K562 (cell line): ENCODE measurements around the gene GRAMD4. TPM values are rescaled to one million over a fixed set of nuclear protein-coding genes. Genes with fewer than 3 reads are reported as not detected.

Experiments
- ATAC-seq: fragments of 200-7000 bp; cut with Tn5 transposase; 3 replicates; pipeline ENCODE4 v1.9.1; 2020; ENCODE audit warnings: moderate library complexity
- BruUV-seq: library from RNA; stranded (reverse); fragments of 400-500 nt; replicated peaks from 2 replicates; lab custom pipeline; 2021; lab: Mats Ljungman, UMichigan
- CTCF ChIA-PET: fragments of 300-600 bp; formaldehyde crosslinking; extraction: SDS; loops from one replicate; lab custom pipeline; 2021; ENCODE audit warnings: low intra/inter-chr PET ratio; lab: Yijun Ruan, JAX
- POLR2A ChIA-PET: fragments of 300-600, 350-650 bp; sonication (Branson Sonifier 250); formaldehyde crosslinking; extraction: SDS; loops from one replicate; lab custom pipeline; 2021; ENCODE audit warnings: antibody characterized with exemption, inconsistent platforms; lab: Yijun Ruan, JAX
- DNase-seq, 4 experiments: peaks; one replicate each; pipeline versions ENCODE4 v3.0.0 to v3.0.0-alpha.2; 2011 to 2018; ENCODE audit warnings: low spot score in 3 of 4, mixed read lengths in 3 of 4; ENCODE audit errors: extremely low read depth in 1 of 4
- FAIRE-seq: peaks from 2 replicates; lab custom pipeline; 2011; peaks lifted over from hg19 to GRCh38; lab: Jason Lieb, UNC
- H2AFZ ChIP-seq: 2 replicates; pipeline ENCODE4 v1.6.0; 2011; ENCODE audit warnings: low read depth, low read length, control low read depth, inconsistent platforms
- H3K27ac ChIP-seq: fragments of 200-600 bp; 3 replicates; pipeline ENCODE4 v1.8.0; 2011; ENCODE audit warnings: low read depth, mild to moderate bottlenecking, control low read depth, inconsistent platforms, low read length, moderate library complexity, mixed read lengths; ENCODE audit errors: extremely low read depth
- H3K27me3 ChIP-seq, 2 experiments: fragments of 300-600 bp in 1 of 2; 2 replicates in 1 of 2; 3 replicates in 1 of 2; pipeline versions ENCODE4 v1.6.0 to v1.8.0; 2011; ENCODE audit warnings: inconsistent platforms in 2 of 2, low read length in 2 of 2, mild to moderate bottlenecking in 1 of 2, mixed read lengths in 1 of 2, moderate library complexity in 1 of 2; ENCODE audit not compliant: control insufficient read depth in 2 of 2, insufficient read depth in 2 of 2
- H3K36me3 ChIP-seq: fragments of 300-600 bp; 3 replicates; pipeline ENCODE4 v1.8.0; 2011; ENCODE audit warnings: mild to moderate bottlenecking, low read length, inconsistent platforms; ENCODE audit not compliant: control insufficient read depth, insufficient read depth
- H3K4me1 ChIP-seq, 2 experiments: fragments of 200-600 bp in 1 of 2; replicated peaks in 1 of 2; 2 replicates in 1 of 2; 3 replicates in 1 of 2; pipeline versions ENCODE4 v1.5.1 to v1.8.0; 2011; ENCODE audit warnings: inconsistent platforms in 2 of 2, low read length in 2 of 2, mild to moderate bottlenecking in 1 of 2, mixed read lengths in 1 of 2, moderate library complexity in 1 of 2; ENCODE audit not compliant: control insufficient read depth in 2 of 2, insufficient read depth in 2 of 2
- H3K4me2 ChIP-seq: 2 replicates; pipeline ENCODE4 v1.6.1; 2011; ENCODE audit warnings: low read length, control low read depth, inconsistent platforms, mixed read lengths; ENCODE audit not compliant: insufficient read depth
- H3K4me3 ChIP-seq: fragments of 200-600 bp; sonication (generic), shearing (Covaris generic); 2 replicates; pipeline ENCODE4 v1.5.1; 2016; ENCODE audit warnings: control low read depth, inconsistent platforms
- H3K79me2 ChIP-seq: fragments of 200-600 bp; 3 replicates; pipeline ENCODE4 v1.8.0; 2011; ENCODE audit warnings: low read length, inconsistent platforms; ENCODE audit not compliant: control insufficient read depth, insufficient read depth
- H3K9ac ChIP-seq, 2 experiments: 2 replicates each; pipeline versions ENCODE4 v1.6.0 to v1.6.1; 2011; ENCODE audit warnings: low read depth in 2 of 2, low read length in 2 of 2, control low read depth in 1 of 2, inconsistent platforms in 1 of 2, mild to moderate bottlenecking in 1 of 2, mixed read lengths in 1 of 2; ENCODE audit not compliant: insufficient read depth in 1 of 2
- H3K9me1 ChIP-seq: one replicate; pipeline ENCODE4 v1.6.0; 2011; ENCODE audit warnings: inconsistent platforms, mild to moderate bottlenecking, low read length, moderate library complexity; ENCODE audit not compliant: control insufficient read depth, insufficient read depth
- H3K9me3 ChIP-seq: replicated peaks from 2 replicates; pipeline ENCODE4 v1.5.1; 2011; ENCODE audit warnings: low read depth, low read length, inconsistent platforms; ENCODE audit not compliant: control insufficient read depth, insufficient read depth
- H4K20me1 ChIP-seq: replicated peaks from 2 replicates; pipeline ENCODE4 v1.6.1; 2011; ENCODE audit warnings: low read length, inconsistent platforms, mixed read lengths; ENCODE audit not compliant: control insufficient read depth, insufficient read depth
- LARP7 ChIP-seq: fragments of 450-650 bp; IDR thresholded peaks from 2 replicates; pipeline ENCODE4 v1.6.1; 2016
- XRCC4 ChIP-seq: IDR thresholded peaks from one replicate; pipeline ENCODE4 v1.6.1; 2011; ENCODE audit not compliant: insufficient read depth, insufficient read length; ENCODE audit errors: extremely low read depth
- WGBS: fragments of 100-300 bp; shearing (Covaris generic); methylation state at CpG from one replicate; pipeline ENCODE4 v1.1.6; 2016; ENCODE audit warnings: low coverage, mixed read lengths; ENCODE audit not compliant: insufficient coverage; ENCODE audit errors: missing lambda C conversion rate; 5-methylcytosine and 5-hydroxymethylcytosine counted together
- in situ Hi-C: fragments of 300-500 bp; cut with MboI; formaldehyde crosslinking; loops from 4 replicates; pipeline ENCODE4 v1.15.0; 2018; ENCODE audit warnings: inconsistent platforms, mixed read lengths
- intact Hi-C: fragments of 100-400 bp; cut with micrococcal nuclease; formaldehyde crosslinking; loops from 2 replicates; pipeline ENCODE4 v1.14.2; 2022
- polyA plus RNA-seq, 8 experiments: library from polyadenylated mRNA; depleted of rRNA in 4 of 8; stranded (reverse) in 5 of 8; unstranded in 3 of 8; fragments of >200 nt; fragmentation: Nextera tagmentation in 2 of 8; fragmentation: Illumina TruSeq in 1 of 8; extraction: Ambion mirVana in 2 of 8; extraction: Trizol in 1 of 8; gene quantifications; 2 replicates each; pipeline versions ENCODE4 v1.2.1 to v1.2.3, GENCODE V29; 2011 to 2014; ENCODE audit warnings: inconsistent platforms in 1 of 8, missing spikeins in 1 of 8
- total RNA-seq, 7 experiments: library from RNA; depleted of rRNA in 6 of 7; stranded (reverse); fragments of >200 nt in 6 of 7; fragmentation: Illumina TruSeq in 2 of 7; extraction: Trizol in 2 of 7; gene quantifications; 2 replicates each; pipeline versions ENCODE4 v1.2.1 to v1.2.3, GENCODE V29; 2011 to 2021; ENCODE audit warnings: low replicate concordance in 1 of 7

GRAMD4 gene
- total and polyA plus RNA-seq, 9 of the 15 experiments (the other 6 are each of a cell fraction or from before 2014, with no cell fraction given), result 0.18 to 44.8 (median 18.6) TPM

DNA sequence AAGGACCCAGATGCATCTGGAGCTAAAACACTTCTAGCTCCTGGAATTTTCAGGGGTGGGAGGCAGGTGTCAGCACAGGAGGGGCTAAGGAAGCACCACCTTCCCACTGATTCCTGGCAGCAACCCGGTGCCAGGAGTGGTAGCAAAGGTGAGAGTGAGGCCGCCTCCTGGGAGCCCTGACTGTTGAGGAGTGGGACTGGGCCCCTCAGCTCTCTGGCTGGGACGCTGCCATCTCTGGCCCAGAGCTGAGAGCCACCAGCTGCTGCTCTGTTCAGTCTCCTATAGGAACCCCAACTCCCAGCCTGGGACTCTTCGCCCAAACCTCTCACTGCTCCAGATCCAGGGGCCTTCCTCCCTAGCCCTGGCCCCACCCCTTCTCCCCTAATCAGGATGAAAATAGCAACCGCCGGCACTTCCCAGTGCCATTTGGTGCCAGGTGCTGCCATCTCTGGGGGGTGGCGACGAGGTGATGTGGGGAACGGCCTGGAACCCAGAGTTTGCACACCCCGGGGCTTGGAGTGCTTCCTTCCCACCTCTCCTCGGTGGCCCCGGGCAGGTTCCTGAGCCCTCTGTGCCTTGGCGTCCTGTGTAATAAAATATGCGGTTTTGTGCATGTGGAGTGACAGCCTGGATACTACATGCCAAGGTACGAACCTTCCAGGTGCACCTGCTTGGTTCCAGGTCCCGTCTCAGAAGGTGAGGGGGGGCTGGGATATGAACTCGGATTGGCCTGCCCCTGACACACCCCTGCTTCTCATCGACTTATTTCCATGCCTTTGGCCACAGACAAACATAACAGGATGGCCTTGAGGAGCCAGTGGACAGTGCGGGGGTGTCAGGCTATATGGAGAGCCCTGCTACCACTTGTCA lies 47.0 kb upstream of the GRAMD4 start:
- intact Hi-C loops (no loop called here), in situ Hi-C loops (no loop called here)
- Histone ChIP-seq H3K9ac (no peak overlapping the region), H3K27ac (no peak overlapping the region), H2AFZ (no peak overlapping the region), H3K9me1 (no peaks in the 10 kb centered on the region), H3K27me3 (no peaks in the 10 kb centered on the region), H3K36me3 (no peaks in the 10 kb centered on the region), H4K20me1 (no peaks in the 10 kb centered on the region), H3K4me1 (peaks cover 18 to 38% of the 10 kb centered on the region in 2 experiments; a peak in 4 of 5 replicates), H3K9me3 (0 out of 2 replicates have a peak, but pooled peaks cover 2% of the 10 kb centered on the region), H3K4me2 (no peak overlapping the region), H3K79me2 (peaks cover 9% of the 10 kb centered on the region), H3K4me3 (no peak overlapping the region)
- FAIRE-seq (no peak), DNase-seq (no peak), ATAC-seq (no peak)
- ChIA-PET CTCF (no interaction called here), POLR2A (no interaction called here)
- no TSS peak for BruUV-seq
- WGBS, result 73% methylated on average over 7 of the region's 19 CpGs
- TF ChIP-seq XRCC4 (no peak), LARP7 (no peak)

DNA sequence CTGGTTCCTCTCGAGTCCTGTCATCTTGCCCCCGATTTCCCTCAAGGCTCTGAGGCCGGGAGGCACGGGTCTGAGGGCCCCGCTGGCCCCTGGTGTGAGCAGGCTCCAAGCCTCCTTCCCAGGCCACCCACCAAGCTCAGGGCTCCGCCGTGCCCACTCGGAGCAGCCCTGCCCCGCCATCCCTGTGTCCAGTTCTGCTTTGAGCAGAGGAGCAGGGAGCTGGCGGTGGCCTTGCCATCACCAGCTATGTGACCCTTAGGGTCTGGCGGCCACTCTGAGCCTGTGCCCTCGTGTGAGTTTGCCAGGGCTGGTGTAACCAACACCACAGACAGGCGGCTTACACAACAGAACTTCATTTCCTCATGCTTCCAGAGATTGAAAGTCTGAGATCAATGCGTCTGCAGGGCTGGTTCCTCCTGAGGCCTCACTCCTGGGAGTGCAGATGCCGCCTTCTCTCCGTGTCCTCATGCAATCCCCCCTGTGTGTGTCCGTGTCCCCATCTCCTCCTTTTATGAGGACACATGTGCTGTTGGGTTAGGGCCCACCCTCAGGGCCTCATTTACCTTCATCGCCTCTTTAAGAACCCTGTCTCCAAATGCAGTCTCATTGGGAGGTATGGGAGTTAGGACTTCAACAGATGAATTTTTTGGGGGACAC lies 46.3 kb upstream of the GRAMD4 start:
- Histone ChIP-seq H3K27ac (no peak overlapping the region), H3K4me1 (peaks cover 26 to 45% of the 10 kb centered on the region in 2 experiments), H3K9me1 (no peaks in the 10 kb centered on the region), H3K27me3 (no peaks in the 10 kb centered on the region), H4K20me1 (no peaks in the 10 kb centered on the region), H3K9ac (no peak overlapping the region), H3K79me2 (peaks cover 17% of the 10 kb centered on the region), H3K36me3 (no peaks in the 10 kb centered on the region), H3K4me3 (no peak overlapping the region), H2AFZ (no peak overlapping the region), H3K9me3 (0 out of 2 replicates have a peak, but pooled peaks cover 2% of the 10 kb centered on the region), H3K4me2 (no peak overlapping the region)
- POLR2A ChIA-PET, result no interaction called here
- no peak for DNase-seq
- CTCF ChIA-PET, result no interaction called here
- 66% methylated on average over 10 of the region's 18 CpGs for WGBS
- no peak for FAIRE-seq
- in situ Hi-C loops (no loop called here), intact Hi-C loops (no loop called here)
- no peak for ATAC-seq
- no TSS peak for BruUV-seq
